ENCODE data around the gene PDE3B.
"Not testable (repeated sequence)": the region's sequence is repeated elsewhere in the genome, so short reads cannot be mapped to it uniquely, and the experiment has no call there.

PDE3B gene

DNA sequence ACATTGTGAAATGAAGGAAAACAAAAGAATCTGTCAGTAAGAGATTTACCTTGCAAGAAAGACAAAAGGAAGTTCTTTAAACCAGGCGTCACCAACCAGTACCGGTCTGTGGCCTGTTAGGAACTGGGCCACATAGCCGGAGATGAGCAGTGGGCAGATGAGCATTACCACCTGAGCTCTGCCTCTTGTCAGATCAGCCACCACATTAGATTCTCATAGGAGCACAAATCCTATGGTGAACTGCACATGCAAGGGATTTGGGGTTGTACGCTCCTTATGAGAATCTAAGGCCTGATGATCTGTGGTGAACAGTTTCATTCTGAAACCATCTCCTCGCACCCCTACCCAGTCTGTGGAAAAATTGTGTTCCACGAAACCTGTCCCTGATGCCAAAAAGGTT is 140.2 kb downstream of the PDE3B start:
- no peaks in the 10 kb centered on the region for H3K36me3 ChIP-seq (ENCODE audit: control insufficient read depth in 2 of 2, insufficient read depth in 2 of 2, low read length in 2 of 2)
- no peak overlapping the region for H3K4me3 ChIP-seq (ENCODE audit: low read length in 2 of 2)
- H3K27ac ChIP-seq (ENCODE audit: low read depth in 2 of 2, low read length in 2 of 2) = no peak overlapping the region
- H3K9ac ChIP-seq (ENCODE audit: low read depth in 1 of 2, low read length in 2 of 2) = no peak overlapping the region
- no peaks in the 10 kb centered on the region for H3K9me3 ChIP-seq (ENCODE audit: control insufficient read depth in 2 of 2, low read length in 2 of 2)
- no peaks in the 10 kb centered on the region for H3K27me3 ChIP-seq (ENCODE audit: control insufficient read depth in 2 of 2, insufficient read depth in 2 of 2, low read length in 2 of 2)
- H3K4me1 ChIP-seq (ENCODE audit: control insufficient read depth in 2 of 2, insufficient read depth in 2 of 2, low read length in 2 of 2) = no peaks in the 10 kb centered on the region

- Histone ChIP-seq H3K9ac (ENCODE audit: low read depth in 1 of 2, low read length in 2 of 2) (no peak overlapping the region), H3K4me1 (ENCODE audit: control insufficient read depth in 2 of 2, insufficient read depth in 2 of 2, low read length in 2 of 2) (no peaks in the 10 kb centered on the region), H3K4me3 (ENCODE audit: low read length in 2 of 2) (no peak overlapping the region), H3K27me3 (ENCODE audit: control insufficient read depth in 2 of 2, insufficient read depth in 2 of 2, low read length in 2 of 2) (no peaks in the 10 kb centered on the region), H3K27ac (ENCODE audit: low read depth in 2 of 2, low read length in 2 of 2) (no peak overlapping the region), H3K36me3 (ENCODE audit: control insufficient read depth in 2 of 2, insufficient read depth in 2 of 2, low read length in 2 of 2) (no peaks in the 10 kb centered on the region), H3K9me3 (ENCODE audit: control insufficient read depth in 2 of 2, low read length in 2 of 2) (no peaks in the 10 kb centered on the region)
These were observed 140.6 kb downstream of the PDE3B start for GRCh38 chr11:14784230-14784629.

- H3K4me3 ChIP-seq (ENCODE audit: low read length in 2 of 2) = no peak overlapping the region
- no peaks in the 10 kb centered on the region for H3K4me1 ChIP-seq (ENCODE audit: control insufficient read depth in 2 of 2, insufficient read depth in 2 of 2, low read length in 2 of 2)
- H3K27ac ChIP-seq (ENCODE audit: low read depth in 2 of 2, low read length in 2 of 2) = no peak overlapping the region
- no peaks in the 10 kb centered on the region for H3K9me3 ChIP-seq (ENCODE audit: control insufficient read depth in 2 of 2, low read length in 2 of 2)
- no peak overlapping the region for H3K9ac ChIP-seq (ENCODE audit: low read depth in 1 of 2, low read length in 2 of 2)
- no peaks in the 10 kb centered on the region for H3K27me3 ChIP-seq (ENCODE audit: control insufficient read depth in 2 of 2, insufficient read depth in 2 of 2, low read length in 2 of 2)
- H3K36me3 ChIP-seq (ENCODE audit: control insufficient read depth in 2 of 2, insufficient read depth in 2 of 2, low read length in 2 of 2) = no peaks in the 10 kb centered on the region
These were observed 146.4 kb downstream of the PDE3B start for GRCh38 chr11:14789879-14790484.

DNA sequence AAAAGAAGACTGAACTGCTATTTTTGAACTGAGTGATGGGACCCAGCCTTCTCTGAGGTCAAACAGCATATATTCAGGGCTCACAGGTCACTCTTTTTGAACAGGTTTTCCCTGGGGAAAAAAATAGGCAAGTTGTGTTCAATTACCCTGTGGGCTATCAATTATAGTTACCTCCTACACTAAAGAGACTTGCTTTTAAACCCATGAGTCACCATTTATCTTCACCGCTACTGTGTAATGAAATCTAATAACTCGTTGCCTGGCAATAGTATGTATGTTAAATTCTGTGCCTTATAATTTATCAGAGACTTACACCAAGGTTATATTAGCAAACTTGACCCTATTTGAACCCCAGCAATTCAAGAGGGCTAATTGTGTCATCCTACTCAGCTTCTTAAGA is 149.9 kb downstream of the PDE3B start:
- Histone ChIP-seq H3K9me3 (ENCODE audit: control insufficient read depth in 2 of 2, low read length in 2 of 2) (no peaks in the 10 kb centered on the region), H3K4me3 (ENCODE audit: low read length in 2 of 2) (no peak overlapping the region), H3K27ac (ENCODE audit: low read depth in 2 of 2, low read length in 2 of 2) (no peak overlapping the region), H3K9ac (ENCODE audit: low read depth in 1 of 2, low read length in 2 of 2) (no peak overlapping the region), H3K27me3 (ENCODE audit: control insufficient read depth in 2 of 2, insufficient read depth in 2 of 2, low read length in 2 of 2) (no peaks in the 10 kb centered on the region), H3K4me1 (ENCODE audit: control insufficient read depth in 2 of 2, insufficient read depth in 2 of 2, low read length in 2 of 2) (no peaks in the 10 kb centered on the region), H3K36me3 (ENCODE audit: control insufficient read depth in 2 of 2, insufficient read depth in 2 of 2, low read length in 2 of 2) (no peaks in the 10 kb centered on the region)

GRCh38 chr11:14796028-14796427 is 152.4 kb downstream of the PDE3B start:
- H3K36me3 ChIP-seq (ENCODE audit: control insufficient read depth in 2 of 2, insufficient read depth in 2 of 2, low read length in 2 of 2); H3K27me3 ChIP-seq (ENCODE audit: control insufficient read depth in 2 of 2, insufficient read depth in 2 of 2, low read length in 2 of 2); H3K4me3 ChIP-seq (ENCODE audit: low read length in 2 of 2); H3K9me3 ChIP-seq (ENCODE audit: control insufficient read depth in 2 of 2, low read length in 2 of 2); H3K9ac ChIP-seq (ENCODE audit: low read depth in 1 of 2, low read length in 2 of 2); H3K27ac ChIP-seq (ENCODE audit: low read depth in 2 of 2, low read length in 2 of 2); H3K4me1 ChIP-seq (ENCODE audit: control insufficient read depth in 2 of 2, insufficient read depth in 2 of 2, low read length in 2 of 2): not testable (repeated sequence)

DNA sequence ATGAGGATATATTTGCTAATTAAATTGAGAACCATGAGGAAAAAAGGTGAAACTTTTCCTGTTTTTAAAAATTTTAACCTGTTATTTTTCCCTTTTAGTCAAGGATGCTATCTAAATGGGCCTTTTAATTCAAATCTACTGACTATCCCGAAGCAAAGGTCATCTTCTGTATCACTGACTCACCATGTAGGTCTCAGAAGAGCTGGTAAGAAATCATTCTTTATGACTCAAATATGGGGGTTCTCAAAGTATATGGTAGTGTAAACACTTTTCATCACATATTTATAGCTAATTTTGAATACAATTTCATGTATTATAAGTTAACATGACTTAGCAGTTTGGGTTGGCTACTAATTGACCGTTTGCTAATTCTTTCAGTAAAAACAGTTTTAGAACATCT is 160.2 kb downstream of the PDE3B start:
- Histone ChIP-seq H3K9ac (ENCODE audit: low read depth in 1 of 2, low read length in 2 of 2) (no peak overlapping the region), H3K27me3 (ENCODE audit: control insufficient read depth in 2 of 2, insufficient read depth in 2 of 2, low read length in 2 of 2) (no peaks in the 10 kb centered on the region), H3K27ac (ENCODE audit: low read depth in 2 of 2, low read length in 2 of 2) (no peak overlapping the region), H3K4me1 (ENCODE audit: control insufficient read depth in 2 of 2, insufficient read depth in 2 of 2, low read length in 2 of 2) (no peaks in the 10 kb centered on the region), H3K9me3 (ENCODE audit: control insufficient read depth in 2 of 2, low read length in 2 of 2) (no peaks in the 10 kb centered on the region), H3K36me3 (ENCODE audit: control insufficient read depth in 2 of 2, insufficient read depth in 2 of 2, low read length in 2 of 2) (peaks cover 0 to 5% of the 10 kb centered on the region in 2 donors), H3K4me3 (ENCODE audit: low read length in 2 of 2) (no peak overlapping the region)

- no peaks in the 10 kb centered on the region for H3K4me1 ChIP-seq (ENCODE audit: control insufficient read depth in 2 of 2, insufficient read depth in 2 of 2, low read length in 2 of 2)
- no peak overlapping the region for H3K27ac ChIP-seq (ENCODE audit: low read depth in 2 of 2, low read length in 2 of 2)
- H3K9ac ChIP-seq (ENCODE audit: low read depth in 1 of 2, low read length in 2 of 2) = no peak overlapping the region
- H3K27me3 ChIP-seq (ENCODE audit: control insufficient read depth in 2 of 2, insufficient read depth in 2 of 2, low read length in 2 of 2) = no peaks in the 10 kb centered on the region
- no peaks in the 10 kb centered on the region for H3K9me3 ChIP-seq (ENCODE audit: control insufficient read depth in 2 of 2, low read length in 2 of 2)
- H3K4me3 ChIP-seq (ENCODE audit: low read length in 2 of 2) = no peak overlapping the region
- H3K36me3 ChIP-seq (ENCODE audit: control insufficient read depth in 2 of 2, insufficient read depth in 2 of 2, low read length in 2 of 2) = peaks cover 0 to 8% of the 10 kb centered on the region in 2 donors
These were observed 165.9 kb downstream of the PDE3B start for GRCh38 chr11:14809466-14809865.

DNA sequence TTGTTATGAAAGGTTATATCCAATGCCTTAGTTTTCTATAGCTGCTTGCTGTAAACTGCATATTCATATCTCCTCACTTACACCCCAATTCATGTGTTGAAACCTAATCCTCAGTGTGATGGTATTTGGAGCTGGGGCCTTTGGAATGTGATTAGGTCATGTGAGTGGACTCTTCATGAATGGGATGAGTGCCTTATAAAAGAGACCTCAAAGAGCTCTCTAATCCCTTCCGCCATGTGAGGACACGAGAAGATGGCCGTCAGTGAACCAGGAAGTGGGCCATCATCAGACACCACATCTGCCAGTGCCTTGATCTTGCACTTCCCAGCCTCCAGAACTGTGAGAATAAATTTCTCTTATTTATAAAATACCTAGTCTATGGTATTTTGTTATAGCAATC is 169.2 kb downstream of the PDE3B start:
- H3K4me1 ChIP-seq (ENCODE audit: control insufficient read depth in 2 of 2, insufficient read depth in 2 of 2, low read length in 2 of 2) = no peaks in the 10 kb centered on the region
- H3K27ac ChIP-seq (ENCODE audit: low read depth in 2 of 2, low read length in 2 of 2) = no peak overlapping the region
- peaks cover 0 to 3% of the 10 kb centered on the region in 2 donors for H3K36me3 ChIP-seq (ENCODE audit: control insufficient read depth in 2 of 2, insufficient read depth in 2 of 2, low read length in 2 of 2)
- no peak overlapping the region for H3K9ac ChIP-seq (ENCODE audit: low read depth in 1 of 2, low read length in 2 of 2)
- no peaks in the 10 kb centered on the region for H3K9me3 ChIP-seq (ENCODE audit: control insufficient read depth in 2 of 2, low read length in 2 of 2)
- H3K27me3 ChIP-seq (ENCODE audit: control insufficient read depth in 2 of 2, insufficient read depth in 2 of 2, low read length in 2 of 2) = no peaks in the 10 kb centered on the region
- H3K4me3 ChIP-seq (ENCODE audit: low read length in 2 of 2) = no peak overlapping the region

- H3K4me3 ChIP-seq (ENCODE audit: low read length in 2 of 2) = no peak overlapping the region
- no peaks in the 10 kb centered on the region for H3K27me3 ChIP-seq (ENCODE audit: control insufficient read depth in 2 of 2, insufficient read depth in 2 of 2, low read length in 2 of 2)
- no peak overlapping the region for H3K27ac ChIP-seq (ENCODE audit: low read depth in 2 of 2, low read length in 2 of 2)
- no peaks in the 10 kb centered on the region for H3K9me3 ChIP-seq (ENCODE audit: control insufficient read depth in 2 of 2, low read length in 2 of 2)
- no peak overlapping the region for H3K9ac ChIP-seq (ENCODE audit: low read depth in 1 of 2, low read length in 2 of 2)
- H3K4me1 ChIP-seq (ENCODE audit: control insufficient read depth in 2 of 2, insufficient read depth in 2 of 2, low read length in 2 of 2) = no peaks in the 10 kb centered on the region
- H3K36me3 ChIP-seq (ENCODE audit: control insufficient read depth in 2 of 2, insufficient read depth in 2 of 2, low read length in 2 of 2) = peaks cover 0 to 3% of the 10 kb centered on the region in 2 donors
These were observed 169.9 kb downstream of the PDE3B start for GRCh38 chr11:14813516-14813915.

DNA sequence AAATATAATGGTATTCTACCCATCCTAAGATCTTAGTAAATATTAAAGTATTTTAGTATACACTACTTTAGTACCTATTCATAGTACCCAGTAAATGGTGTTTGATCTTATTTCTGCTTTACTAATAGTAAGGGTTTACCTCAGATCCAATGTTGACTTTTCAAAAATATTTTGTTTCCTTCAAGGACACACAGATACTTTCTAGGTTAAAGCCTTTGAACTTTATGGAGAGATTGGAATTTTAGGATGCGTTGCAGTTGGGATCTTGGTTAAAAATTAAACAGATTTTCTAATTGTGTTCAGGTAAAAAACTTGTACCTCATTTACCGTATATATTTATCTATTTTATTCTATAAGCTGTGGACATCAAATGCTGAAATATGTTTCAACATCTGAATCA is 175.2 kb downstream of the PDE3B start:
- H3K9me3 ChIP-seq (ENCODE audit: control insufficient read depth in 2 of 2, low read length in 2 of 2) = no peaks in the 10 kb centered on the region
- no peaks in the 10 kb centered on the region for H3K27me3 ChIP-seq (ENCODE audit: control insufficient read depth in 2 of 2, insufficient read depth in 2 of 2, low read length in 2 of 2)
- H3K27ac ChIP-seq (ENCODE audit: low read depth in 2 of 2, low read length in 2 of 2) = no peak overlapping the region
- H3K36me3 ChIP-seq (ENCODE audit: control insufficient read depth in 2 of 2, insufficient read depth in 2 of 2, low read length in 2 of 2) = peaks cover 0 to 5% of the 10 kb centered on the region in 2 donors
- H3K9ac ChIP-seq (ENCODE audit: low read depth in 1 of 2, low read length in 2 of 2) = no peak overlapping the region
- H3K4me1 ChIP-seq (ENCODE audit: control insufficient read depth in 2 of 2, insufficient read depth in 2 of 2, low read length in 2 of 2) = no peaks in the 10 kb centered on the region
- H3K4me3 ChIP-seq (ENCODE audit: low read length in 2 of 2) = no peak overlapping the region

GRCh38 chr11:14819596-14819995 is 176.0 kb downstream of the PDE3B start:
- Histone ChIP-seq H3K36me3 (ENCODE audit: control insufficient read depth in 2 of 2, insufficient read depth in 2 of 2, low read length in 2 of 2) (peaks cover 0 to 8% of the 10 kb centered on the region in 2 donors), H3K27me3 (ENCODE audit: control insufficient read depth in 2 of 2, insufficient read depth in 2 of 2, low read length in 2 of 2) (no peaks in the 10 kb centered on the region), H3K9ac (ENCODE audit: low read depth in 1 of 2, low read length in 2 of 2) (no peak overlapping the region), H3K4me3 (ENCODE audit: low read length in 2 of 2) (no peak overlapping the region), H3K9me3 (ENCODE audit: control insufficient read depth in 2 of 2, low read length in 2 of 2) (no peaks in the 10 kb centered on the region), H3K4me1 (ENCODE audit: control insufficient read depth in 2 of 2, insufficient read depth in 2 of 2, low read length in 2 of 2) (no peaks in the 10 kb centered on the region), H3K27ac (ENCODE audit: low read depth in 2 of 2, low read length in 2 of 2) (no peak overlapping the region)
